ENCODE results near the gene MSI2. TPM values are rescaled to one million over a fixed set of nuclear protein-coding genes. Genes with fewer than 3 reads are reported as not detected.

Gene MSI2
- total RNA-seq, 2 experiments from 2014 or later, result 59.6 to 61.7 TPM

DNA sequence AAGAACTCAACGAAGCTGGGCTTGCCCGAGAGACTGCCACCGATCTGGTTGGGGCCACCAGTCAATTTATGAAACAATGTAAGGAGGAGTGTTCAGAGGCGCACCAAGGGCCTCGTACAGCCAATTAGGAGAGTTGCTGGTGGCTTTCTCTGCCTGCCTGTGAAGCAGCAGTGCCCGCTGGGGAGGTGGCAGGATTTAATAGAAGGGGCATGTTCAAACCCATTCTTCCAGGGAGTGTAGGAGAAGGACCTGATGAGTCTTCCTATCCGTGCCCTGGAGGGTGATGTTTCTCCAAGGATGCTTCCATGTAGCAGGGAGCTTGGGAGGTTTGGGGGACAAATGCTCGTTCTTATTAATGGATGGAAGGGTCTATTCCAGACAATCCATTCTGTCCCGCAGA is 310.4 kb downstream of the MSI2 start:
- TF ChIP-seq, protein P1, sequence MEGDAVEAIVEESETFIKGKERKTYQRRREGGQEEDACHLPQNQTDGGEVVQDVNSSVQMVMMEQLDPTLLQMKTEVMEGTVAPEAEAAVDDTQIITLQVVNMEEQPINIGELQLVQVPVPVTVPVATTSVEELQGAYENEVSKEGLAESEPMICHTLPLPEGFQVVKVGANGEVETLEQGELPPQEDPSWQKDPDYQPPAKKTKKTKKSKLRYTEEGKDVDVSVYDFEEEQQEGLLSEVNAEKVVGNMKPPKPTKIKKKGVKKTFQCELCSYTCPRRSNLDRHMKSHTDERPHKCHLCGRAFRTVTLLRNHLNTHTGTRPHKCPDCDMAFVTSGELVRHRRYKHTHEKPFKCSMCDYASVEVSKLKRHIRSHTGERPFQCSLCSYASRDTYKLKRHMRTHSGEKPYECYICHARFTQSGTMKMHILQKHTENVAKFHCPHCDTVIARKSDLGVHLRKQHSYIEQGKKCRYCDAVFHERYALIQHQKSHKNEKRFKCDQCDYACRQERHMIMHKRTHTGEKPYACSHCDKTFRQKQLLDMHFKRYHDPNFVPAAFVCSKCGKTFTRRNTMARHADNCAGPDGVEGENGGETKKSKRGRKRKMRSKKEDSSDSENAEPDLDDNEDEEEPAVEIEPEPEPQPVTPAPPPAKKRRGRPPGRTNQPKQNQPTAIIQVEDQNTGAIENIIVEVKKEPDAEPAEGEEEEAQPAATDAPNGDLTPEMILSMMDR (IDR thresholded peaks at IDR 0.05), result no peak
- DNase-seq, result no peak
- CTCF ChIA-PET, result interaction anchor here (1.6 to 3.1 kb wide), 2 partner anchors 14 to 336 kb away, joined by 3 to 14 read pairs; no protein-coding TSS in a partner anchor

GRCh38 chr17:57567251-57567650 is 310.9 kb downstream of the MSI2 start:
- POLR2A ChIA-PET, result no interaction called here
- ATAC-seq (no peak), DNase-seq (no peak)
- TF ChIP-seq, protein P1 (IDR thresholded peaks at IDR 0.05), result no peak
- Mint-ChIP-seq H3K36me3 (ENCODE audit: low read depth) (peaks cover 2% of the 10 kb centered on the region), H3K27ac (no peak overlapping the region), H3K4me3 (no peak overlapping the region), H3K27me3 (no peaks in the 10 kb centered on the region), H3K4me1 (ENCODE audit: low read depth) (no peaks in the 10 kb centered on the region), H3K9me3 (no peaks in the 10 kb centered on the region)
- CTCF ChIA-PET, result interaction anchor here (3.1 kb wide), 1 partner anchor 15 kb away, joined by 14 read pairs; no protein-coding TSS in a partner anchor
- intact Hi-C loops (cut with micrococcal nuclease), result no loop called here

More for the DNA sequence above, 310.4 kb downstream of the MSI2 start:
- ATAC-seq, result no peak
- peaks cover 2% of the 10 kb centered on the region for H3K36me3 Mint-ChIP-seq (ENCODE audit: low read depth)
- peaks cover 2% of the 10 kb centered on the region for H3K4me1 Mint-ChIP-seq (ENCODE audit: low read depth)
- no peak overlapping the region for H3K4me3 Mint-ChIP-seq
- H3K27me3 Mint-ChIP-seq, result no peaks in the 10 kb centered on the region
- H3K27ac Mint-ChIP-seq, result no peak overlapping the region
- no peaks in the 10 kb centered on the region for H3K9me3 Mint-ChIP-seq
- POLR2A ChIA-PET, result interaction anchor here (0.6 kb wide), 1 partner anchor 28 kb away, joined by 3 read pairs; no protein-coding TSS in a partner anchor
- intact Hi-C loops (cut with micrococcal nuclease), result no loop called here

DNA sequence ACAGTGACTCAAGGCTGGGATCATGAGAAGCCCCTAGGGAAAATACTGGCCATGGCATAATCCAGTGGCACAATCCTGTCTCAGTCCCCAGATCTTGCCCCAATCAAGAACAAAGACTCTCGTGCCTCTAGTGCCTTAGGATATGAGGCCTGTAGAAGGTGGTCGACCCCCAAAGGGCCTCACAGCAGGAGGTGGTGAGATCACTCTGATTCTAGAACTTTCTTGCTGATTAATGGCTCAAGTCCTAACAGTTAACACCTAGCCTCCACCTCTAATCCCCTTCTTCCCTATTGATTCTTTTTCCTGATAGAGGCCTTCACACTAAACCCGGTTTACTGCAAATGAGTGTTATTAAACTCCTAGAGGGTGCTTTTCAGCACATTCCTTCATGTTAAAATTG is 312.0 kb downstream of the MSI2 start:
- no peak overlapping the region for H3K27ac Mint-ChIP-seq
- intact Hi-C loops (cut with micrococcal nuclease), result no loop called here
- no peak for DNase-seq
- H3K27me3 Mint-ChIP-seq, result no peaks in the 10 kb centered on the region
- ChIA-PET CTCF (interaction anchor here (3.1 kb wide), 1 partner anchor 16 kb away, joined by 14 read pairs; no protein-coding TSS in a partner anchor), POLR2A (interaction anchor here (1.0 kb wide), 1 partner anchor 133 kb away, joined by 3 read pairs; no protein-coding TSS in a partner anchor)
- peaks cover 2% of the 10 kb centered on the region for H3K36me3 Mint-ChIP-seq (ENCODE audit: low read depth)
- H3K4me3 Mint-ChIP-seq, result no peak overlapping the region
- TF ChIP-seq, protein P1 (IDR thresholded peaks at IDR 0.05), result no peak
- no peaks in the 10 kb centered on the region for H3K4me1 Mint-ChIP-seq (ENCODE audit: low read depth)
- no peak for ATAC-seq
- no peaks in the 10 kb centered on the region for H3K9me3 Mint-ChIP-seq

- ChIA-PET POLR2A (interaction anchor here (0.5 to 1.0 kb wide), 2 partner anchors 16 to 134 kb away, joined by 3 read pairs; no protein-coding TSS in a partner anchor), CTCF (interaction anchor here (2.4 kb wide), 1 partner anchor 16 kb away, joined by 8 read pairs; no protein-coding TSS in a partner anchor)
- Mint-ChIP-seq H3K27ac (no peak overlapping the region), H3K9me3 (no peaks in the 10 kb centered on the region), H3K4me3 (no peak overlapping the region), H3K27me3 (no peaks in the 10 kb centered on the region), H3K4me1 (ENCODE audit: low read depth) (no peaks in the 10 kb centered on the region), H3K36me3 (ENCODE audit: low read depth) (peaks cover 2% of the 10 kb centered on the region)
- DNase-seq (no peak), ATAC-seq (no peak)
- intact Hi-C loops (cut with micrococcal nuclease), result no loop called here
- TF ChIP-seq, protein P1 (IDR thresholded peaks at IDR 0.05), result no peak
These were observed 312.7 kb downstream of the MSI2 start for GRCh38 chr17:57569021-57569420.

- no peaks in the 10 kb centered on the region for H3K9me3 Mint-ChIP-seq
- CTCF ChIA-PET, result interaction anchor here (2.4 kb wide), 1 partner anchor 17 kb away, joined by 8 read pairs; no protein-coding TSS in a partner anchor
- H3K4me1 Mint-ChIP-seq (ENCODE audit: low read depth), result no peaks in the 10 kb centered on the region
- DNase-seq (no peak), ATAC-seq (no peak)
- intact Hi-C loops (cut with micrococcal nuclease), result no loop called here
- H3K36me3 Mint-ChIP-seq (ENCODE audit: low read depth), result peaks cover 2% of the 10 kb centered on the region
- no peaks in the 10 kb centered on the region for H3K27me3 Mint-ChIP-seq
- TF ChIP-seq, protein P1 (IDR thresholded peaks at IDR 0.05), result no peak
- no peak overlapping the region for H3K4me3 Mint-ChIP-seq
- no peak overlapping the region for H3K27ac Mint-ChIP-seq
- POLR2A ChIA-PET, result no interaction called here
These were observed 313.5 kb downstream of the MSI2 start for GRCh38 chr17:57569853-57570252.

Data from activated CD8-positive, alpha-beta T cell treated with anti-CD3 and anti-CD28 coated beads for 36 hours (primary cell).